ENCODE data around the gene TSNAXIP1.

TSNAXIP1 gene

DNA sequence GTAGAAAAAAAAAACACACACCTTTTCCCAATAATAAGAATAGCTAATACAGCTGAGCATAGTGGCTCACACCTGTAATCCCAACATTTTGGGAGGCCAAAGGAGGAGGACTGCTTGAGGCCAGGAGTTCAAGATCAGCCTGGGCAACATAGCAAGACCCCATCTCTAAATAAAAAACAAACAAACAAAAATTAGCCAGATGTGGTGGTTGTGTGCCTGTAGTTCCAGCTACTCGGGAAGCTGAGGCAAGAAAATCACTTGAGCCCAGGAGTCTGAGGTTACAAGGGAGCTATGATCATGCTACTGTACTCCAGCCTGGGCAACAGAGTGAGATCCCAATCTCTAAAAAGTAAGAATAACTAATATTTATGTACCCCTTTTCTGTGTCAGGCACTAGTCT, 44.8 kb upstream of the TSNAXIP1 start:
- TF ChIP-seq, protein P1, sequence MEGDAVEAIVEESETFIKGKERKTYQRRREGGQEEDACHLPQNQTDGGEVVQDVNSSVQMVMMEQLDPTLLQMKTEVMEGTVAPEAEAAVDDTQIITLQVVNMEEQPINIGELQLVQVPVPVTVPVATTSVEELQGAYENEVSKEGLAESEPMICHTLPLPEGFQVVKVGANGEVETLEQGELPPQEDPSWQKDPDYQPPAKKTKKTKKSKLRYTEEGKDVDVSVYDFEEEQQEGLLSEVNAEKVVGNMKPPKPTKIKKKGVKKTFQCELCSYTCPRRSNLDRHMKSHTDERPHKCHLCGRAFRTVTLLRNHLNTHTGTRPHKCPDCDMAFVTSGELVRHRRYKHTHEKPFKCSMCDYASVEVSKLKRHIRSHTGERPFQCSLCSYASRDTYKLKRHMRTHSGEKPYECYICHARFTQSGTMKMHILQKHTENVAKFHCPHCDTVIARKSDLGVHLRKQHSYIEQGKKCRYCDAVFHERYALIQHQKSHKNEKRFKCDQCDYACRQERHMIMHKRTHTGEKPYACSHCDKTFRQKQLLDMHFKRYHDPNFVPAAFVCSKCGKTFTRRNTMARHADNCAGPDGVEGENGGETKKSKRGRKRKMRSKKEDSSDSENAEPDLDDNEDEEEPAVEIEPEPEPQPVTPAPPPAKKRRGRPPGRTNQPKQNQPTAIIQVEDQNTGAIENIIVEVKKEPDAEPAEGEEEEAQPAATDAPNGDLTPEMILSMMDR (IDR thresholded peaks at IDR 0.05): no peak
- no peaks in the 10 kb centered on the region for H3K4me1 ChIP-seq

DNA sequence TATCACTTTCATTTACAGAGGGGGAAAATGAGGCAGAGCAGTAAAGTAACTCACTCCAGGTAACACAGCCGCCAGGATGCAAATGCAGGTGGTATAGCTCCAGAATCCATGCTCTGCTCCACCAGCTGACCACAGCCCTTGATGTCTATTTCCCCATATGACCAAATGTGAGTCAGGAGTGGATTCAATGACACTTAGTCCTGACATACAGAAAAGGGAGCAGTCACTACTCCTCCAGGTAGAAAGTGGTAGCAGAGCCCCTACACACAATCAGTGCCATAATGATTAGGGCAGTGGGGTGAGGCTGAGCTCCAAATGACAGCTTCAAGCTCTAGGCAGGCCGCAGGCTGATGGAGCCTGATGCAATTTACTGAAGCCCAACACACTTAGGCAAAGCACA, 44.3 kb upstream of the TSNAXIP1 start:
- Histone ChIP-seq H3K9me3 (no peaks in the 10 kb centered on the region), H3K27me3 (no peaks in the 10 kb centered on the region), H3K27ac (no peak overlapping the region), H3K4me1 (no peaks in the 10 kb centered on the region), H3K4me3 (no peak overlapping the region), H3K36me3 (peaks cover 4 to 52% (median 19%) of the 10 kb centered on the region in 3 donors)
- intact Hi-C loops (cut with DNase I; ENCODE audit: low total_unique reads): no loop called here
- TF ChIP-seq, protein P1 (IDR thresholded peaks at IDR 0.05): no peak
- no peak for DNase-seq

More for the DNA sequence above, 44.8 kb upstream of the TSNAXIP1 start:
- H3K27me3 ChIP-seq: no peaks in the 10 kb centered on the region
- H3K9me3 ChIP-seq: no peaks in the 10 kb centered on the region
- intact Hi-C loops (cut with DNase I; ENCODE audit: low total_unique reads): no loop called here
- no peak overlapping the region for H3K4me3 ChIP-seq
- peaks cover 4 to 52% (median 19%) of the 10 kb centered on the region in 3 donors for H3K36me3 ChIP-seq
- no peak for DNase-seq
- H3K27ac ChIP-seq: no peak overlapping the region

DNA sequence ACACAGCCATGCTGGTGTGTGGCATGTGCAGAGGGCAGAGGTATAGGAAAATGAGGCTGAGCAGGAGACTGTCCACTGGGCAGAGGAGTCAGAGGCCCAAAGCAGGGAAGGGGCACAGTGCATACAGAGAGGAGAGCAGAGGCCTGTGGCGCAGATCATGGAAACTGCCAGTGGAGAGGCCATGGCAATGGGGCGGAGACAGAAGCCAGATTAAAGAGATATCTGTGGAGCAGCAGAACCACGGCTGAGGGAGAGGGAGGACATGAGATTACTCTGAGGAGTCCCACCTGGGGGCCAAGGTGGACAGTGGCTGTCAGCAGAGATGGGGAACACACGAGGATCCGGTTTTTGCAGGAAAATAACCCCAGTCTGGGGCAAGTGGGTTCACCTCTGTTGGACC, 43.6 kb upstream of the TSNAXIP1 start:
- intact Hi-C loops (cut with DNase I; ENCODE audit: low total_unique reads): no loop called here
- Histone ChIP-seq H3K27me3 (no peaks in the 10 kb centered on the region), H3K9me3 (no peaks in the 10 kb centered on the region), H3K27ac (no peak overlapping the region), H3K4me1 (no peaks in the 10 kb centered on the region), H3K36me3 (peaks cover 4 to 47% (median 19%) of the 10 kb centered on the region in 3 donors), H3K4me3 (no peak overlapping the region)
- no peak for DNase-seq
- TF ChIP-seq, protein P1 (IDR thresholded peaks at IDR 0.05): no peak

DNA sequence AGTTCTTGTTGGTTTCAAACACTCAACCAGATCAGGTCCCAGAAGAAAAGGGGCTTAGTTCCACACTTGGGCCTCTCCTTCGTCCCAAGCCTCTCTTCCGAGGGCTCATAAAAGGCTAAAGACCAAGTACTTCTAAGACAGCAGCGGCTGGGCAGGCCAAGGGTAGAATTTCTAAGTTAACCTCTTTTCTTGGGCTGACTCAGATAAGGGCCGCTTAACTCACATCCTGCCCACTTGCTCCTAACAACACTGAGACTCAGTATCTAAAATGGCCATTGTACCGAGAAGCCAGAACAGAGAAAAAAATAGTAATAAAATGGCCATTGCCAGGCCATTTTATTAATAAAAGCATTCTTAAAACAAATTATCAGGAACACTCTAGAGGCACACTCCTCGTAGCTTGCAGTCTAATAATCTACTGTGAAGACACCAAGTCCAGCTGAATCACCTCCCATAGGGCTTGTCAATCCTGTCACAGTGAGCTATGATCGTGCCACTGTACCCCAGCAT, 42.5 kb upstream of the TSNAXIP1 start:
- Histone ChIP-seq H3K27me3 (no peaks in the 10 kb centered on the region), H3K36me3 (peaks cover 3 to 38% (median 14%) of the 10 kb centered on the region in 3 donors), H3K9me3 (no peaks in the 10 kb centered on the region), H3K27ac (no peak overlapping the region), H3K4me3 (no peak overlapping the region), H3K4me1 (no peaks in the 10 kb centered on the region)
- no peak for DNase-seq
- TF ChIP-seq, protein P1 (IDR thresholded peaks at IDR 0.05): no peak
- intact Hi-C loops (cut with DNase I; ENCODE audit: low total_unique reads): no loop called here

DNA sequence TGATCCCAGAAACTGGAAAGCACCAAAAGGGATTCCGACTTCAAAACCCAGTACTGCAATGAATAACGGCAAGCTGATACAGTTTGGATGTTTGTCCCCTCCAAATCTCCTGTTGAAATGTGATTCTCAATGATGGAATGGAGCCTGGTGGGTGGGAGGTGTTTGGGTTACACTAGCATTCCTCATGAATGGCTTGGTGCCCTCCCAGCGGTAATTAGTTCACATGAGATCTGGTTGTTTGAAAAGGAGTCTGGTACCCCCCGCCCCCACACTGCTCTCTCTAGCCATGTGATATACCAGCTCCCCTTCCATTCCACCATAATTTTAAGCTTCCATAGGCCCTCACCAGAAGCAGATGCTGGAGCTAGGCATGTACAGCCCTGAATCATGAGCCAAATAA, 40.4 kb upstream of the TSNAXIP1 start:
- Histone ChIP-seq H3K27me3 (no peaks in the 10 kb centered on the region), H3K9me3 (no peaks in the 10 kb centered on the region), H3K4me1 (no peaks in the 10 kb centered on the region), H3K4me3 (no peak overlapping the region), H3K36me3 (peaks cover 12 to 45% (median 22%) of the 10 kb centered on the region in 3 donors), H3K27ac (no peak overlapping the region)
- no peak for DNase-seq
- TF ChIP-seq, protein P1 (IDR thresholded peaks at IDR 0.05): no peak
- intact Hi-C loops (cut with DNase I; ENCODE audit: low total_unique reads): no loop called here

DNA sequence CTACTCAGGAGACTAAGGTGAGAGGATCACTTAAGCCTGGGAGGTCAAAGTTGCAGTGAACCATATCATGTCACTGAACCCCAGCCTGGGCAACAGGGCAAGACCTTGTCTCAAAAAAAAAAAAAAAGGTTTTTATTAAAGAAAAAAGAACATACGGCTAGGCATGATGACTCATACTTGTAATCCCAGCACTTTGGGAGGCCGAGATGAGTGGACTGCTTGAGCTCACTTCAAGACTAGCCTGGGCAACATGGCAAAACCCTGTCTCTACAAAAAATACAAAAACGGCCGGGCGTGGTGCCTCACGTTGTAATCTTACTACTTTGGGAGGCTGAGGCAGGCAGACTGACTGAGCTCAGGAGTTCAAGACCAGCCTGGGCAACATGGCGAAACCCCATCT, 38.7 kb upstream of the TSNAXIP1 start:
- DNase-seq: no peak
- H3K36me3 ChIP-seq: peaks cover 12 to 47% (median 25%) of the 10 kb centered on the region in 3 donors

More for the DNA sequence above, 38.7 kb upstream of the TSNAXIP1 start:
- H3K27me3 ChIP-seq: no peaks in the 10 kb centered on the region
- H3K4me1 ChIP-seq: peaks cover 0 to 4% (median 0%) of the 10 kb centered on the region in 4 donors
- H3K4me3 ChIP-seq: no peak overlapping the region
- H3K27ac ChIP-seq: no peak overlapping the region
- intact Hi-C loops (cut with DNase I; ENCODE audit: low total_unique reads): no loop called here
- TF ChIP-seq, protein P1 (IDR thresholded peaks at IDR 0.05): no peak
- H3K9me3 ChIP-seq: no peaks in the 10 kb centered on the region
